Lower leg skin (tissue), 3 donors: ENCODE data around the gene RNF2.

Experiments
- POLR2A ChIP-seq, 2 donors: fragments of 450-650 bp; IDR thresholded peaks; one replicate each; pipeline ENCODE4 v1.6.1; 2016 to 2017; ENCODE audit warnings: antibody characterized with exemption in 2 of 2, mild to moderate bottlenecking in 1 of 2, moderate library complexity in 1 of 2
- TF ChIP-seq, protein P1 (sequence below), 3 donors: fragments of 450-650 bp; IDR thresholded peaks; one replicate each; pipeline ENCODE4 v1.5.1; 2016; ENCODE audit warnings: antibody characterized with exemption in 3 of 3, mild to moderate bottlenecking in 3 of 3, moderate library complexity in 2 of 3

- TF ChIP-seq, protein P1, sequence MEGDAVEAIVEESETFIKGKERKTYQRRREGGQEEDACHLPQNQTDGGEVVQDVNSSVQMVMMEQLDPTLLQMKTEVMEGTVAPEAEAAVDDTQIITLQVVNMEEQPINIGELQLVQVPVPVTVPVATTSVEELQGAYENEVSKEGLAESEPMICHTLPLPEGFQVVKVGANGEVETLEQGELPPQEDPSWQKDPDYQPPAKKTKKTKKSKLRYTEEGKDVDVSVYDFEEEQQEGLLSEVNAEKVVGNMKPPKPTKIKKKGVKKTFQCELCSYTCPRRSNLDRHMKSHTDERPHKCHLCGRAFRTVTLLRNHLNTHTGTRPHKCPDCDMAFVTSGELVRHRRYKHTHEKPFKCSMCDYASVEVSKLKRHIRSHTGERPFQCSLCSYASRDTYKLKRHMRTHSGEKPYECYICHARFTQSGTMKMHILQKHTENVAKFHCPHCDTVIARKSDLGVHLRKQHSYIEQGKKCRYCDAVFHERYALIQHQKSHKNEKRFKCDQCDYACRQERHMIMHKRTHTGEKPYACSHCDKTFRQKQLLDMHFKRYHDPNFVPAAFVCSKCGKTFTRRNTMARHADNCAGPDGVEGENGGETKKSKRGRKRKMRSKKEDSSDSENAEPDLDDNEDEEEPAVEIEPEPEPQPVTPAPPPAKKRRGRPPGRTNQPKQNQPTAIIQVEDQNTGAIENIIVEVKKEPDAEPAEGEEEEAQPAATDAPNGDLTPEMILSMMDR (IDR thresholded peaks at IDR 0.05) = no peak
- no peak for TF ChIP-seq POLR2A (IDR thresholded peaks at IDR 0.05)
Measured at GRCh38 chr1:185108321-185108720, 63.0 kb downstream of the RNF2 start.
